K562 (cell line): ENCODE measurements around the gene TLCD1. TPM values are rescaled to one million over a fixed set of nuclear protein-coding genes. Genes with fewer than 3 reads are reported as not detected.
A peak's percentile ranks its signal among the peaks of the same experiment; 100 is the strongest.

Source experiments
- DPF2 ChIP-seq: fragments of 450-650 bp; IDR thresholded peaks from 2 replicates; pipeline ENCODE4 v1.6.1; 2016
- GABPB2 ChIP-seq: fragments of 250-450 bp; sonication (Bioruptor Pico); conservative IDR thresholded peaks from 2 replicates; pipeline ENCODE4 v1.5.1; 2021; ENCODE audit warnings: mild to moderate bottlenecking
- HDAC2 ChIP-seq: fragments of 450-650 bp; IDR thresholded peaks from 2 replicates; pipeline ENCODE4 v1.6.1; 2016; ENCODE audit warnings: mild to moderate bottlenecking
- IFI16 ChIP-seq: fragments of 250-450 bp; sonication (Bioruptor Pico); IDR thresholded peaks from 2 replicates; pipeline ENCODE4 v2.1.2; 2022; ENCODE audit warnings: mild to moderate bottlenecking, inconsistent platforms
- MTA2 ChIP-seq: fragments of 450-650 bp; IDR thresholded peaks from 2 replicates; pipeline ENCODE4 v1.6.1; 2016; ENCODE audit warnings: low read depth
- PHF21A ChIP-seq: fragments of 450-650 bp; IDR thresholded peaks from 2 replicates; pipeline ENCODE4 v1.6.1; 2017; ENCODE audit warnings: low read depth, borderline replicate concordance
- POLR2AphosphoS5 ChIP-seq: IDR thresholded peaks from 2 replicates; pipeline ENCODE4 v1.6.1; 2011; ENCODE audit warnings: mild to moderate bottlenecking, low read depth, low read length, moderate library complexity; ENCODE audit not compliant: control insufficient read depth, insufficient read depth
- PURB ChIP-seq: sonication (generic); formaldehyde crosslinking; IDR thresholded peaks from 2 replicates; pipeline ENCODE4 v1.9.0; 2021; ENCODE audit warnings: low read depth, mild to moderate bottlenecking, missing genetic modification reagents
- SIN3B ChIP-seq: fragments of 450-650 bp; IDR thresholded peaks from 2 replicates; pipeline ENCODE4 v1.6.1; 2017; ENCODE audit warnings: low read depth, mild to moderate bottlenecking, moderate library complexity
- SRF ChIP-seq, 2 experiments: fragments of 250-450, 450-650 bp in 1 of 2; sonication (Bioruptor Pico) in 1 of 2; sonication (generic) in 1 of 2; formaldehyde crosslinking; IDR thresholded peaks; 2 replicates each; pipeline versions ENCODE4 v1.5.0 to v1.5.1; 2020 to 2022; ENCODE audit warnings: mild to moderate bottlenecking in 1 of 2, missing genetic modification reagents in 1 of 2
- TARDBP ChIP-seq: fragments of 450-650 bp; IDR thresholded peaks from 2 replicates; pipeline ENCODE4 v1.6.1; 2016
- XRCC5 ChIP-seq: fragments of 200-400 bp; formaldehyde crosslinking; IDR thresholded peaks from 2 replicates; pipeline ENCODE4 v1.6.1; 2017; ENCODE audit warnings: low read depth, mild to moderate bottlenecking, low read length
- ZNF184 ChIP-seq: sonication (generic); formaldehyde crosslinking; IDR thresholded peaks from 2 replicates; pipeline ENCODE4 v1.5.0; 2020; ENCODE audit warnings: missing genetic modification reagents
- ZNF239 ChIP-seq: fragments of 250-450 bp; sonication (Bioruptor Pico); IDR thresholded peaks from 2 replicates; pipeline ENCODE4 v1.4.0; 2020; ENCODE audit warnings: mild to moderate bottlenecking
- ZNF384 ChIP-seq: IDR thresholded peaks from 2 replicates; pipeline ENCODE4 v1.6.1; 2012; ENCODE audit warnings: low read depth, low read length, improper control_type of control experiment
- ZNF57 ChIP-seq: fragments of 450-650 bp; formaldehyde crosslinking; IDR thresholded peaks from 2 replicates; pipeline ENCODE4 v1.4.0; 2020; ENCODE audit warnings: mild to moderate bottlenecking, moderate library complexity
- ZNF586 ChIP-seq: fragments of 450-650 bp; formaldehyde crosslinking; conservative IDR thresholded peaks from 2 replicates; pipeline ENCODE4 v1.4.0; 2020; ENCODE audit warnings: mild to moderate bottlenecking, moderate library complexity
- ZSCAN29 ChIP-seq: fragments of 450-650 bp; IDR thresholded peaks from 2 replicates; pipeline ENCODE4 v1.6.1; 2017
- polyA plus RNA-seq, 8 experiments: library from polyadenylated mRNA; depleted of rRNA in 4 of 8; stranded (reverse) in 5 of 8; unstranded in 3 of 8; fragments of >200 nt; fragmentation: Nextera tagmentation in 2 of 8; fragmentation: Illumina TruSeq in 1 of 8; extraction: Ambion mirVana in 2 of 8; extraction: Trizol in 1 of 8; gene quantifications; 2 replicates each; pipeline versions ENCODE4 v1.2.1 to v1.2.3, GENCODE V29; 2011 to 2014; ENCODE audit warnings: inconsistent platforms in 1 of 8, missing spikeins in 1 of 8
- total RNA-seq, 7 experiments: library from RNA; depleted of rRNA in 6 of 7; stranded (reverse); fragments of >200 nt in 6 of 7; fragmentation: Illumina TruSeq in 2 of 7; extraction: Trizol in 2 of 7; gene quantifications; 2 replicates each; pipeline versions ENCODE4 v1.2.1 to v1.2.3, GENCODE V29; 2011 to 2021; ENCODE audit warnings: low replicate concordance in 1 of 7
- TF ChIP-seq, protein P1 (sequence below): fragments of 250-450 bp; sonication (Bioruptor Pico); IDR thresholded peaks from 2 replicates; pipeline ENCODE4 v1.4.0; 2020; ENCODE audit warnings: borderline replicate concordance
- TF ChIP-seq, protein P2 (sequence below): fragments of 250-450 bp; sonication (Bioruptor Pico); IDR thresholded peaks from 2 replicates; pipeline ENCODE4 v1.4.0; 2020; ENCODE audit warnings: mild to moderate bottlenecking, moderate library complexity

TLCD1 gene
- total and polyA plus RNA-seq, 9 of the 15 experiments (the other 6 are each of a cell fraction or from before 2014, with no cell fraction given), result 6.8 to 37.7 (median 21.7) TPM

DNA sequence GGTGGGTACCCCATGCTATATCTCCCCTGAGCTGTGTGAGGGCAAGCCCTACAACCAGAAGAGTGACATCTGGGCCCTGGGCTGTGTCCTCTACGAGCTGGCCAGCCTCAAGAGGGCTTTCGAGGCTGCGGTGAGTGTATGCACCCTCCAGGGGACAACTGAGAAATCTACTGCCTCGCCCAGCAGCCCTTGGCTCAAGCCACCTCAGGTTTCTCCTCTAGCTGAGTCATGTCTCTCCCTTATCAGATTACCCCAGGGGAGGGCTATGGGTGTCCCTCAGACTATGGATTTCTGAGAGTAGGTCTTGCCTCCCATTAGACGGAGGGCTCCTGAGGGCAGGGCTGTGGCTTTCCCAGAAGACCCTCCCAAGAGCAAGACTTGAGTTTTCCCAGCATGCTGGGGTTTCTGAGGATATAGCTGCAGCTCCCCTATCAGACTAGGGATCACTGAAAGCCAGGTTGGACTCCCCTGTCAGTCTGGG is 9.2 kb upstream of the TLCD1 start (continued):
- TF ChIP-seq, protein P1, sequence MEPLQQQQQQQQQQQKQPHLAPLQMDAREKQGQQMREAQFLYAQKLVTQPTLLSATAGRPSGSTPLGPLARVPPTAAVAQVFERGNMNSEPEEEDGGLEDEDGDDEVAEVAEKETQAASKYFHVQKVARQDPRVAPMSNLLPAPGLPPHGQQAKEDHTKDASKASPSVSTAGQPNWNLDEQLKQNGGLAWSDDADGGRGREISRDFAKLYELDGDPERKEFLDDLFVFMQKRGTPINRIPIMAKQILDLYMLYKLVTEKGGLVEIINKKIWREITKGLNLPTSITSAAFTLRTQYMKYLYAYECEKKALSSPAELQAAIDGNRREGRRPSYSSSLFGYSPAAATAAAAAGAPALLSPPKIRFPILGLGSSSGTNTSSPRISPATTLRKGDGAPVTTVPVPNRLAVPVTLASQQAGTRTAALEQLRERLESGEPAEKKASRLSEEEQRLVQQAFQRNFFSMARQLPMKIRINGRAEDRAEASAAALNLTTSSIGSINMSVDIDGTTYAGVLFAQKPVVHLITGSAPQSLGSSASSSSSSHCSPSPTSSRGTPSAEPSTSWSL (CRISPR knock-in tag), result 0 out of 2 replicates have a peak, but pooled peaks have one; percentile 89
- peak; percentile 17; the same call in 1 of the 2 replicates for TF ChIP-seq HDAC2
- TF ChIP-seq SIN3B, result no peak
- TF ChIP-seq ZNF239, result no peak
- TF ChIP-seq DPF2, result peak; percentile 95
- no peak for TF ChIP-seq ZNF57 (CRISPR knock-in tag)
- no peak for TF ChIP-seq MTA2
- 0 out of 2 replicates have a peak, but pooled peaks have one; percentile 24 for TF ChIP-seq TARDBP
- TF ChIP-seq, protein P2, sequence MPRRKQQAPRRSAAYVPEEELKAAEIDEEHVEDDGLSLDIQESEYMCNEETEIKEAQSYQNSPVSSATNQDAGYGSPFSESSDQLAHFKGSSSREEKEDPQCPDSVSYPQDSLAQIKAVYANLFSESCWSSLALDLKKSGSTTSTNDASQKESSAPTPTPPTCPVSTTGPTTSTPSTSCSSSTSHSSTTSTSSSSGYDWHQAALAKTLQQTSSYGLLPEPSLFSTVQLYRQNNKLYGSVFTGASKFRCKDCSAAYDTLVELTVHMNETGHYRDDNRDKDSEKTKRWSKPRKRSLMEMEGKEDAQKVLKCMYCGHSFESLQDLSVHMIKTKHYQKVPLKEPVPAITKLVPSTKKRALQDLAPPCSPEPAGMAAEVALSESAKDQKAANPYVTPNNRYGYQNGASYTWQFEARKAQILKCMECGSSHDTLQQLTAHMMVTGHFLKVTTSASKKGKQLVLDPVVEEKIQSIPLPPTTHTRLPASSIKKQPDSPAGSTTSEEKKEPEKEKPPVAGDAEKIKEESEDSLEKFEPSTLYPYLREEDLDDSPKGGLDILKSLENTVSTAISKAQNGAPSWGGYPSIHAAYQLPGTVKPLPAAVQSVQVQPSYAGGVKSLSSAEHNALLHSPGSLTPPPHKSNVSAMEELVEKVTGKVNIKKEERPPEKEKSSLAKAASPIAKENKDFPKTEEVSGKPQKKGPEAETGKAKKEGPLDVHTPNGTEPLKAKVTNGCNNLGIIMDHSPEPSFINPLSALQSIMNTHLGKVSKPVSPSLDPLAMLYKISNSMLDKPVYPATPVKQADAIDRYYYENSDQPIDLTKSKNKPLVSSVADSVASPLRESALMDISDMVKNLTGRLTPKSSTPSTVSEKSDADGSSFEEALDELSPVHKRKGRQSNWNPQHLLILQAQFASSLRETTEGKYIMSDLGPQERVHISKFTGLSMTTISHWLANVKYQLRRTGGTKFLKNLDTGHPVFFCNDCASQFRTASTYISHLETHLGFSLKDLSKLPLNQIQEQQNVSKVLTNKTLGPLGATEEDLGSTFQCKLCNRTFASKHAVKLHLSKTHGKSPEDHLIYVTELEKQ (CRISPR knock-in tag), result no peak
- TF ChIP-seq IFI16, result no peak
- TF ChIP-seq ZNF586 (CRISPR knock-in tag), result no peak
- no peak for TF ChIP-seq PHF21A
- TF ChIP-seq POLR2AphosphoS5, result no peak
- no peak for TF ChIP-seq ZNF184 (CRISPR knock-in tag)
- TF ChIP-seq XRCC5, result no peak; the same call in 1 of the 2 replicates
- no peak for TF ChIP-seq ZSCAN29
- no peak for TF ChIP-seq GABPB2 (CRISPR knock-in tag)
- TF ChIP-seq PURB (CRISPR knock-in tag), result no peak
- TF ChIP-seq SRF (CRISPR knock-in tag; IDR thresholded peaks at IDR 0.05), result 0 out of 4 replicates have a peak, but pooled peaks of 1 of the 2 experiments have one; percentile 25
- no peak for TF ChIP-seq ZNF384
